Adrenal gland (tissue), 12 donors: ENCODE data around the gene SMARCD3. TPM values are rescaled to one million over a fixed set of nuclear protein-coding genes. Genes with fewer than 3 reads are reported as not detected.
A peak's percentile ranks its signal among the peaks of the same experiment; 100 is the strongest.

Experiments
- DNase-seq, 7 donors: peaks; one replicate each; pipeline ENCODE4 v3.0.0-alpha.2; 2019 to 2020
- H3K27ac ChIP-seq, 5 donors: fragments of 200-600 bp; sonication (generic) in 4 of 5; 1 replicate in 3 of 5; 2 replicates in 2 of 5; pipeline versions ENCODE4 v1.5.1 to v1.8.0; 2016 to 2020; ENCODE audit warnings: mild to moderate bottlenecking in 1 of 5
- H3K27me3 ChIP-seq: fragments of 200-600 bp; 2 replicates; pipeline ENCODE4 v1.8.0; 2021
- H3K36me3 ChIP-seq, 2 donors: fragments of 200-600 bp; replicated peaks in 1 of 2; 1 replicate in 1 of 2; 2 replicates in 1 of 2; pipeline versions ENCODE4 v1.5.1 to v1.8.0; 2018 to 2022
- H3K4me1 ChIP-seq, 2 donors: fragments of 200-600 bp; replicated peaks in 1 of 2; 1 replicate in 1 of 2; 2 replicates in 1 of 2; pipeline versions ENCODE4 v1.5.1 to v1.8.0; 2018 to 2021
- H3K4me3 ChIP-seq, 4 donors: fragments of 200-600 bp; sonication (generic) in 3 of 4; one replicate each; pipeline ENCODE4 v1.5.1; 2016 to 2018
- H3K9me3 ChIP-seq, 3 donors: fragments of 200-600 bp; sonication (generic) in 1 of 3; replicated peaks in 1 of 3; 1 replicate in 2 of 3; 2 replicates in 1 of 3; pipeline versions ENCODE4 v1.5.1 to v1.8.0; 2016 to 2021
- POLR2A ChIP-seq, 2 donors: fragments of 450-650 bp; IDR thresholded peaks; one replicate each; pipeline ENCODE4 v1.6.1; 2017; ENCODE audit warnings: antibody characterized with exemption in 2 of 2, mild to moderate bottlenecking in 2 of 2, moderate library complexity in 1 of 2
- WGBS, 4 donors: extraction: QIAGEN DNeasy Blood & Tissue Kit in 2 of 4; methylation state at CpG; one replicate each; pipeline versions ENCODE4 v1.1.5 to v1.1.7; 2013 to 2017; 5-methylcytosine and 5-hydroxymethylcytosine counted together
- intact Hi-C, 2 donors: fragments of 100-400 bp; cut with DNase I; formaldehyde crosslinking; loops; one replicate each; pipeline versions ENCODE4 v1.14.1 to v1.15.0; 2022 to 2023
- polyA plus RNA-seq, 3 donors: library from polyadenylated mRNA; stranded (reverse); fragments of 200-250 nt in 2 of 3; fragments of 350-450 nt in 1 of 3; fragmentation: Illumina TruSeq in 1 of 3; extraction: RNeasy Lipid Tissue Mini Kit (QIAGEN cat#74804) in 1 of 3; gene quantifications; one replicate each; pipeline ENCODE4 v1.2.3, GENCODE V29; 2013 to 2014
- total RNA-seq, 9 donors: library from RNA; depleted of rRNA in 4 of 9; stranded (reverse); fragments of >200 nt in 4 of 9; fragments of 120-200 nt in 1 of 9; fragmentation: NEBNext Ultra II Directional in 1 of 9; extraction: Animal tissue kit (Norgen Biotek cat#: 25700) in 1 of 9; gene quantifications; one replicate each; pipeline versions ENCODE4 v1.1.0 to v1.2.4, GENCODE V29; 2013 to 2023
- TF ChIP-seq, protein P1 (sequence below), 6 experiments: fragments of 450-650 bp in 4 of 6; fragments of 200-600 bp in 2 of 6; sonication (generic) in 1 of 6; IDR thresholded peaks; 1 replicate in 5 of 6; 2 replicates in 1 of 6; pipeline versions ENCODE4 v1.5.1 to v1.8.0; 2016 to 2021; ENCODE audit warnings: antibody characterized with exemption in 6 of 6, mild to moderate bottlenecking in 2 of 6, moderate library complexity in 1 of 6
- donor health status: healthy with polysubstance abuse.
- donor health status: Bipolar disorder and iron deficiency.
- donor health status: DM: yes; HTN: yes; CAD: no.
- donor health status: DM: no; HTN: no; CAD: no.
- donor health status: DM: no; HTN: no; CAD: no.
- donor health status: DM: yes; HTN: yes; CAD: no.

Gene SMARCD3
- total and polyA plus RNA-seq, 12 donors: 46.4 to 194 (median 109) TPM

DNA sequence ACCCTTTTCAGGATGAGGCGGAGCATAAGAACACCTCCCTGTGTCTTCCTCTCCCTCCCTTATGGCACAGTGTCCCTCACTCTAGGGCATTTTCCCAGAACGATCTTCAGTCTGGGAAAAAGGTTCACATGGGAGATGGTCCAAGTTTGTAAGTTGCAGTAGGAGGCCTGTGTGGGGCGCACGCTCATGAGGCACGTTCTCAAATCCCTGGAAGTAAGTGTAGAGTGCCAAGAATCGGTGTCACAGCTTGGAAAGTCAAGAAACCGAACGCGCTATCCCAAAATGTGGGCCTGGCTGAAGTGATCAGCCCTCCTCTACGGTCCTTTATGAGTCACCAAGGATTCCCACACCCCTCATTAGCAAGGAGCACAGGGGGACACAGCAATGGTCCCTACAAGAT lies 23.9 kb upstream of the SMARCD3 start:
- Histone ChIP-seq H3K36me3 (no peaks in the 10 kb centered on the region), H3K27me3 (no peaks in the 10 kb centered on the region), H3K9me3 (no peaks in the 10 kb centered on the region), H3K4me1 (peaks cover 5 to 16% of the 10 kb centered on the region in 2 donors), H3K27ac (peak overlapping the region in 2 of 5 donors; percentile 51 to 74), H3K4me3 (no peak overlapping the region)
- no peak for TF ChIP-seq POLR2A (IDR thresholded peaks at IDR 0.05)
- TF ChIP-seq, protein P1, sequence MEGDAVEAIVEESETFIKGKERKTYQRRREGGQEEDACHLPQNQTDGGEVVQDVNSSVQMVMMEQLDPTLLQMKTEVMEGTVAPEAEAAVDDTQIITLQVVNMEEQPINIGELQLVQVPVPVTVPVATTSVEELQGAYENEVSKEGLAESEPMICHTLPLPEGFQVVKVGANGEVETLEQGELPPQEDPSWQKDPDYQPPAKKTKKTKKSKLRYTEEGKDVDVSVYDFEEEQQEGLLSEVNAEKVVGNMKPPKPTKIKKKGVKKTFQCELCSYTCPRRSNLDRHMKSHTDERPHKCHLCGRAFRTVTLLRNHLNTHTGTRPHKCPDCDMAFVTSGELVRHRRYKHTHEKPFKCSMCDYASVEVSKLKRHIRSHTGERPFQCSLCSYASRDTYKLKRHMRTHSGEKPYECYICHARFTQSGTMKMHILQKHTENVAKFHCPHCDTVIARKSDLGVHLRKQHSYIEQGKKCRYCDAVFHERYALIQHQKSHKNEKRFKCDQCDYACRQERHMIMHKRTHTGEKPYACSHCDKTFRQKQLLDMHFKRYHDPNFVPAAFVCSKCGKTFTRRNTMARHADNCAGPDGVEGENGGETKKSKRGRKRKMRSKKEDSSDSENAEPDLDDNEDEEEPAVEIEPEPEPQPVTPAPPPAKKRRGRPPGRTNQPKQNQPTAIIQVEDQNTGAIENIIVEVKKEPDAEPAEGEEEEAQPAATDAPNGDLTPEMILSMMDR (IDR thresholded peaks at IDR 0.05): no peak
- 79 to 86% (median 82%) methylated on average over 10 of the region's 10 CpGs for WGBS, 4 donors
- DNase-seq: no peak
- intact Hi-C loops: no loop called here

DNA sequence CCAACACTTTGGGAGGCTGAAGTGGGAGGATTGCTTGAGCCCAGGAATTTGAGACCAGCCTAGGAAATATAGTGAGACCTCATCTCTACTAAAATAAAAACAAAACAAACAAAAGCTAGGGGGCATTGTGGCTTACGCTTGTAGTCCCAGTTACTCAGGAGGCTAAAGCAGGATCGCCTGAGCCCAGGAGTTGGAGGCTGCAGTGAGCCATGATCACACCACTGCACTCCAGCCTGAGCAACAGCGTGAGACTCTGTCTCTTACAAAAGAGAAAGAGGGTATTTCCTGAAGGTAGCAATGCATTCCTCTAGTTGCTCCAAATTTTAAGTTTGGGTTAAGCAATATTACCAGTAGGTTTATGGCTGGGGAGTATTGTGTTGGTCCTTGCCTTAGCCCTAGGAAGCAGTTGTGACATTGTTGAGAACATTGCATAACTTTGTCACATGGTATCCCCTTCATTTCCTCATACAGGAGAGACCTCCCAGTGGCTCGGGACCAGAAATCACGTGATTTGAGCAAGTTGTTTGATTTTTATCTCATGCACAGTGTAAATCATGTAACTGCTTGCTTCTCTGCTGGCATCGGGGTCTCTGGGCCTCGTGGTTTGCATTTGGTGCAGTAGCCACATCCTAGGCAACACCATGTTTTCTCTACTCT lies 23.3 kb upstream of the SMARCD3 start:
- Histone ChIP-seq H3K27me3 (no peaks in the 10 kb centered on the region), H3K36me3 (no peaks in the 10 kb centered on the region), H3K9me3 (no peaks in the 10 kb centered on the region), H3K4me3 (no peak overlapping the region), H3K4me1 (peaks cover 5 to 13% of the 10 kb centered on the region in 2 donors), H3K27ac (peak overlapping the region in 2 of 5 donors; percentile 51 to 74)
- intact Hi-C loops: no loop called here
- WGBS, 4 donors: 43 to 48% (median 46%) methylated on average over 7 of the region's 7 CpGs
- DNase-seq: peak in 6 of 7 donors; percentile 67 to 83 (median 78)
- TF ChIP-seq, protein P1 (IDR thresholded peaks at IDR 0.05): no peak

DNA sequence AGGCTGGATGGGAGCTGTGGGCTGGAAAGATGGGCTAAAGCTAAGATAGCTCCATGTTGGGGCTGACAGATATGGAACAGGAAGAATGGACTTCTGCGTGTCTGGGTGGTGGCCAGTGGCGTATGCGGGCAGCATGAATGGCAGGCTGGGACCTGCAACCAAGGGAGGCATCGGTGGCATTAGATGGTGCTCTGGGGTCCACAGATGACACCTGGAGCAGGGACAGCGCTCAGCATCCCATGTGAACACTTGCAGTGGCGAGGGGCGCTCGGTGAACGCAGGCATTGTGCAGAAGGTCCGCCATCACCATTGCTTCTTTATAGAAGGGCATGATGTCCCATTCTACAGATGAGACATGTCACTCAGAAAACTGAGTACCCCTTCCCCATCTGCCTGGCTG lies 21.0 kb upstream of the SMARCD3 start:
- H3K36me3 ChIP-seq: no peaks in the 10 kb centered on the region
- H3K9me3 ChIP-seq: no peaks in the 10 kb centered on the region
- H3K27me3 ChIP-seq: no peaks in the 10 kb centered on the region
- DNase-seq: no peak
- no peak overlapping the region for H3K4me3 ChIP-seq
- peaks cover 5 to 13% of the 10 kb centered on the region in 2 donors for H3K4me1 ChIP-seq
- intact Hi-C loops: no loop called here
- WGBS, 4 donors: 84 to 96% (median 93%) methylated on average over 4 to 10 of the region's 10 CpGs
- TF ChIP-seq, protein P1 (IDR thresholded peaks at IDR 0.05): no peak
- TF ChIP-seq POLR2A (IDR thresholded peaks at IDR 0.05): no peak
- no peak overlapping the region for H3K27ac ChIP-seq

DNA sequence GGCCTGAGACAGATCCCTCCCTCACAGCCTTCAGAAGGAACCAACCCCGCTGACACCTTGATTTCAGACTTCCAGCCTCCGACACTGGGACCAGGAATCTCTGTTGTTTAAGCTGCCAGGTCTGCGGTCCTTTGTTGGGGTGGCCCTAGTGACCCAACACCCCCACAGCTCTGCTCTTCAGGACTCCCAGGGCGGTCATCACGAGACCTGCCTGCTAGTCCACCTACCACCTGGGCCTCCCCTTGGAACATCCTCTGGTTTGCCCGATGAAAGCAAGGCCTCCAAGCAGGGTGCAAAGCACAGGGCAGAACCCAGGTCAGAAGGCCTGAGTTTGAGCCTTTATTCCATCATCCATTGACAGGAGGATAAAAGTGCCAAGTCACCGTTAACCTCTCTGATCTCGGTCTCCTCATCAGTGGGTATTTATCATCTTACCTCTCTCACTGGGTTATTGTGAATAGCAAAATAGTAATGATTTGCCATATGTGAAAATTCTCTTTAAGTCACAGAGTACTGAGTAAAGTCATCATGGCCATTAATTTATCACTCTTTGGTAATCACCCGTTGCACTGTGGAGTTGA lies 16.9 kb upstream of the SMARCD3 start:
- H3K27ac ChIP-seq: no peak overlapping the region
- no peak for DNase-seq
- 82 to 94% (median 90%) methylated on average over 9 of the region's 9 CpGs for WGBS, 4 donors
- intact Hi-C loops: no loop called here
- H3K9me3 ChIP-seq: no peaks in the 10 kb centered on the region
- H3K27me3 ChIP-seq: no peaks in the 10 kb centered on the region
- no peak overlapping the region for H3K4me3 ChIP-seq
- no peak for TF ChIP-seq POLR2A (IDR thresholded peaks at IDR 0.05)
- TF ChIP-seq, protein P1 (IDR thresholded peaks at IDR 0.05): no peak
- peaks cover 5 to 14% of the 10 kb centered on the region in 2 donors for H3K4me1 ChIP-seq
- H3K36me3 ChIP-seq: no peaks in the 10 kb centered on the region
